Testis (tissue), 3 donors: Measurements from ENCODE around the gene TRPV5. TPM values are rescaled to one million over a fixed set of nuclear protein-coding genes. Genes with fewer than 3 reads are reported as not detected.

Experiments
- DNase-seq: peaks from one replicate; pipeline ENCODE4 v3.0.0-alpha.2; 2019
- H3K27ac ChIP-seq, 2 donors: fragments of 200-600 bp; sonication (generic); one replicate each; pipeline ENCODE4 v1.5.1; 2019
- H3K27me3 ChIP-seq: fragments of 200-600 bp; sonication (generic); one replicate; pipeline ENCODE4 v1.5.1; 2019
- H3K36me3 ChIP-seq: fragments of 200-600 bp; sonication (generic); one replicate; pipeline ENCODE4 v1.5.1; 2017; ENCODE audit warnings: low read depth; ENCODE audit errors: missing control alignments
- H3K4me1 ChIP-seq: fragments of 200-600 bp; sonication (generic); one replicate; pipeline ENCODE4 v1.5.1; 2019
- H3K4me3 ChIP-seq, 2 donors: fragments of 200-600 bp; sonication (generic); one replicate each; pipeline ENCODE4 v1.5.1; 2017 to 2019
- H3K9me3 ChIP-seq: fragments of 200-600 bp; sonication (generic); one replicate; pipeline ENCODE4 v1.5.1; 2017
- CTCF ChIP-seq, 3 experiments: fragments of 450-650 bp in 2 of 3; fragments of 200-600 bp in 1 of 3; sonication (generic) in 1 of 3; IDR thresholded peaks; one replicate each; pipeline ENCODE4 v1.5.1; 2016 to 2019; ENCODE audit warnings: antibody characterized with exemption in 3 of 3, mild to moderate bottlenecking in 2 of 3, moderate library complexity in 1 of 3
- POLR2A ChIP-seq: fragments of 450-650 bp; IDR thresholded peaks from one replicate; pipeline ENCODE4 v1.6.1; 2017; ENCODE audit warnings: antibody characterized with exemption, mild to moderate bottlenecking, moderate library complexity
- WGBS, 2 donors: methylation state at CpG; one replicate each; pipeline ENCODE4 v1.1.5; 2018; 5-methylcytosine and 5-hydroxymethylcytosine counted together
- intact Hi-C: fragments of 100-400 bp; cut with DNase I; formaldehyde crosslinking; loops from one replicate; pipeline ENCODE4 v1.15.1; 2023; ENCODE audit warnings: low total_unique reads
- polyA plus RNA-seq: library from polyadenylated mRNA; stranded (reverse); fragments of 350-450 nt; fragmentation: Illumina TruSeq; extraction: RNeasy Lipid Tissue Mini Kit (QIAGEN cat#74804); gene quantifications from one replicate; pipeline ENCODE4 v1.2.3, GENCODE V29; 2014; ENCODE audit warnings: low read depth, low replicate concordance; ENCODE audit not compliant: insufficient read depth
- total RNA-seq, 2 donors: library from RNA; depleted of rRNA; stranded (reverse); fragments of >200 nt; gene quantifications; one replicate each; pipeline ENCODE4 v1.2.3, GENCODE V29; 2016

TRPV5 gene
- total and polyA plus RNA-seq, 3 donors from 2014 or later, result 0.57 to 2.1 (median 1.4) TPM

- no peak for TF ChIP-seq CTCF (IDR thresholded peaks at IDR 0.05)
- no peak for TF ChIP-seq POLR2A
- no peaks in the 10 kb centered on the region for H3K36me3 ChIP-seq
- no peaks in the 10 kb centered on the region for H3K4me1 ChIP-seq
- WGBS, 2 donors, result 76 to 83% methylated on average over 12 of the region's 12 CpGs
- intact Hi-C loops, result no loop called here
- no peaks in the 10 kb centered on the region for H3K27me3 ChIP-seq
- H3K4me3 ChIP-seq, result no peak overlapping the region
- DNase-seq, result no peak
- no peak overlapping the region for H3K27ac ChIP-seq
- no peaks in the 10 kb centered on the region for H3K9me3 ChIP-seq
These were observed 39.2 kb downstream of the TRPV5 start for GRCh38 chr7:142894112-142894984.

GRCh38 chr7:142892951-142893350 is 40.6 kb downstream of the TRPV5 start:
- intact Hi-C loops, result no loop called here
- DNase-seq, result no peak
- WGBS, 2 donors, result 91% methylated on average over 5 of the region's 5 CpGs

GRCh38 chr7:142891490-142892082 is 42.0 kb downstream of the TRPV5 start:
- DNase-seq, result no peak

More at GRCh38 chr7:142892951-142893350, 40.6 kb downstream of the TRPV5 start:
- TF ChIP-seq POLR2A, result no peak
- TF ChIP-seq CTCF (IDR thresholded peaks at IDR 0.05), result no peak
- Histone ChIP-seq H3K9me3 (no peaks in the 10 kb centered on the region), H3K36me3 (no peaks in the 10 kb centered on the region), H3K27me3 (no peaks in the 10 kb centered on the region), H3K4me3 (no peak overlapping the region), H3K27ac (no peak overlapping the region), H3K4me1 (no peaks in the 10 kb centered on the region)

GRCh38 chr7:142890874-142891485 is 42.6 kb downstream of the TRPV5 start:
- intact Hi-C loops, result no loop called here
- Histone ChIP-seq H3K27ac (no peak overlapping the region), H3K4me1 (no peaks in the 10 kb centered on the region), H3K27me3 (no peaks in the 10 kb centered on the region), H3K9me3 (no peaks in the 10 kb centered on the region), H3K36me3 (no peaks in the 10 kb centered on the region), H3K4me3 (no peak overlapping the region)
- WGBS, 2 donors, result 76% methylated on average over 12 of the region's 12 CpGs
- no peak for DNase-seq
- TF ChIP-seq POLR2A (no peak), CTCF (IDR thresholded peaks at IDR 0.05) (no peak)

More at GRCh38 chr7:142891490-142892082, 42.0 kb downstream of the TRPV5 start:
- Histone ChIP-seq H3K27me3 (no peaks in the 10 kb centered on the region), H3K4me1 (no peaks in the 10 kb centered on the region), H3K36me3 (no peaks in the 10 kb centered on the region), H3K9me3 (no peaks in the 10 kb centered on the region), H3K4me3 (no peak overlapping the region), H3K27ac (no peak overlapping the region)
- 84 to 85% methylated on average over 10 of the region's 10 CpGs for WGBS, 2 donors
- intact Hi-C loops, result no loop called here
- TF ChIP-seq POLR2A, result no peak

- no peak for DNase-seq
- H3K4me1 ChIP-seq, result no peaks in the 10 kb centered on the region
- no peaks in the 10 kb centered on the region for H3K9me3 ChIP-seq
- no peak overlapping the region for H3K27ac ChIP-seq
- no peak overlapping the region for H3K4me3 ChIP-seq
- no peaks in the 10 kb centered on the region for H3K36me3 ChIP-seq
- H3K27me3 ChIP-seq, result no peaks in the 10 kb centered on the region
- TF ChIP-seq CTCF (IDR thresholded peaks at IDR 0.05) (no peak), POLR2A (no peak)
- 76 to 87% methylated on average over 3 of the region's 3 CpGs for WGBS, 2 donors
- intact Hi-C loops, result no loop called here
These were observed 43.7 kb downstream of the TRPV5 start for GRCh38 chr7:142889816-142890215.
